Mesenchymal stem cell (in vitro differentiated cells and primary cell): ENCODE measurements around the gene ZBED1.

Experiments used
- DNase-seq: peaks from one replicate; pipeline ENCODE4 v3.0.0-alpha.2; 2013
- H2AFZ ChIP-seq: one replicate; pipeline ENCODE4 v1.6.1; 2013; ENCODE audit warnings: low read depth, mild to moderate bottlenecking, control low read depth, inconsistent platforms, low read length, moderate library complexity
- H2AK5ac ChIP-seq: 2 replicates; pipeline ENCODE4 v1.6.1; 2013; ENCODE audit warnings: low read length, moderate library complexity, mild to moderate bottlenecking, inconsistent platforms; ENCODE audit not compliant: severe bottlenecking
- H2BK120ac ChIP-seq: one replicate; pipeline ENCODE4 v1.6.1; 2013; ENCODE audit warnings: low read depth, mild to moderate bottlenecking, inconsistent platforms, low read length, moderate library complexity
- H2BK12ac ChIP-seq, 2 experiments: one replicate each; pipeline ENCODE4 v1.6.1; 2013; ENCODE audit warnings: inconsistent platforms in 2 of 2, low read length in 2 of 2, mild to moderate bottlenecking in 2 of 2, moderate library complexity in 2 of 2, control low read depth in 1 of 2
- H2BK15ac ChIP-seq: one replicate; pipeline ENCODE4 v1.6.1; 2013; ENCODE audit warnings: mild to moderate bottlenecking, low read depth, inconsistent platforms; ENCODE audit not compliant: poor library complexity, severe bottlenecking
- H2BK5ac ChIP-seq: 2 replicates; pipeline ENCODE4 v1.6.1; 2013; ENCODE audit warnings: low read depth, mild to moderate bottlenecking, low read length, control low read depth, inconsistent platforms; ENCODE audit not compliant: poor library complexity, severe bottlenecking
- H3K14ac ChIP-seq, 2 experiments: one replicate each; pipeline ENCODE4 v1.6.1; 2013; ENCODE audit warnings: inconsistent platforms in 2 of 2, low read length in 2 of 2, control low read depth in 1 of 2, mild to moderate bottlenecking in 1 of 2, moderate library complexity in 1 of 2
- H3K18ac ChIP-seq, 2 experiments: one replicate each; pipeline ENCODE4 v1.6.1; 2013; ENCODE audit warnings: inconsistent platforms in 2 of 2, low read length in 2 of 2, control low read depth in 1 of 2, low read depth in 1 of 2, mild to moderate bottlenecking in 1 of 2
- H3K23ac ChIP-seq, 2 experiments: one replicate each; pipeline ENCODE4 v1.6.1; 2013; ENCODE audit warnings: inconsistent platforms in 2 of 2, low read length in 2 of 2, mild to moderate bottlenecking in 2 of 2, moderate library complexity in 2 of 2, control low read depth in 1 of 2
- H3K27ac ChIP-seq: 2 replicates; pipeline ENCODE4 v1.5.1; 2013; ENCODE audit warnings: mild to moderate bottlenecking, moderate library complexity, low read length, control low read depth, inconsistent platforms; ENCODE audit not compliant: poor library complexity, severe bottlenecking
- H3K27me3 ChIP-seq, 2 experiments: 2 replicates each; pipeline versions ENCODE4 v1.6.1 to v1.7.0; 2013; ENCODE audit warnings: low read length in 2 of 2, mild to moderate bottlenecking in 2 of 2, moderate library complexity in 2 of 2, control low read depth in 1 of 2, inconsistent platforms in 1 of 2; ENCODE audit not compliant: control insufficient read depth in 1 of 2, insufficient read depth in 1 of 2
- H3K36me3 ChIP-seq, 2 experiments: 2 replicates each; pipeline versions ENCODE4 v1.6.1 to v1.7.0; 2013; ENCODE audit warnings: low read length in 2 of 2, control low read depth in 1 of 2, inconsistent platforms in 1 of 2, low read depth in 1 of 2, mild to moderate bottlenecking in 1 of 2; ENCODE audit not compliant: insufficient read depth in 2 of 2, control insufficient read depth in 1 of 2
- H3K4ac ChIP-seq, 2 experiments: one replicate each; pipeline ENCODE4 v1.6.1; 2013; ENCODE audit warnings: inconsistent platforms in 2 of 2, low read length in 2 of 2, mild to moderate bottlenecking in 2 of 2, moderate library complexity in 2 of 2, control low read depth in 1 of 2, low read depth in 1 of 2
- H3K4me1 ChIP-seq: 2 replicates; pipeline ENCODE4 v1.6.1; 2013; ENCODE audit warnings: low read depth, low read length, control low read depth; ENCODE audit not compliant: control insufficient read depth, insufficient read depth
- H3K4me2 ChIP-seq: 2 replicates; pipeline ENCODE4 v1.6.1; 2013; ENCODE audit warnings: low read length, mild to moderate bottlenecking, inconsistent platforms; ENCODE audit not compliant: poor library complexity, severe bottlenecking
- H3K4me3 ChIP-seq, 2 experiments: 2 replicates each; pipeline versions ENCODE4 v1.5.1 to v1.7.0; 2013; ENCODE audit warnings: low read length in 2 of 2, mild to moderate bottlenecking in 2 of 2, control low read depth in 1 of 2, low read depth in 1 of 2; ENCODE audit not compliant: insufficient read depth in 1 of 2
- H3K79me1 ChIP-seq: replicated peaks from 2 replicates; pipeline ENCODE4 v1.6.1; 2013; ENCODE audit warnings: mild to moderate bottlenecking, control low read depth, low read length, inconsistent platforms; ENCODE audit not compliant: poor library complexity, severe bottlenecking
- H3K9ac ChIP-seq: 2 replicates; pipeline ENCODE4 v1.7.0; 2013; ENCODE audit warnings: mild to moderate bottlenecking, low read length, moderate library complexity
- H3K9me3 ChIP-seq: 2 replicates; pipeline ENCODE4 v1.7.0; 2013; ENCODE audit warnings: mild to moderate bottlenecking, low read length; ENCODE audit not compliant: control insufficient read depth
- H4K8ac ChIP-seq: one replicate; pipeline ENCODE4 v1.6.1; 2013; ENCODE audit warnings: inconsistent platforms, mild to moderate bottlenecking, low read length, moderate library complexity
- H4K91ac ChIP-seq: one replicate; pipeline ENCODE4 v1.6.1; 2013; ENCODE audit warnings: mild to moderate bottlenecking, low read length, inconsistent platforms
- WGBS: methylation state at CpG from one replicate; pipeline ENCODE4 v1.1.7; 2013; ENCODE audit warnings: mixed read lengths; 5-methylcytosine and 5-hydroxymethylcytosine counted together

Gene ZBED1

GRCh38 chrX:2540426-2540947, 39.7 kb upstream of the ZBED1 start:
- Histone ChIP-seq H4K91ac (no peak overlapping the region), H2AFZ (no peak overlapping the region), H2BK5ac (no peak overlapping the region), H3K4me2 (no peak overlapping the region), H3K23ac (no peak overlapping the region), H3K27ac (no peak overlapping the region), H3K9me3 (peaks cover 9% of the 10 kb centered on the region), H2BK15ac (no peak overlapping the region), H2AK5ac (no peak overlapping the region), H3K4me1 (peaks cover 1% of the 10 kb centered on the region), H3K18ac (no peak overlapping the region), H3K9ac (no peak overlapping the region), H2BK12ac (no peak overlapping the region), H3K36me3 (no peaks in the 10 kb centered on the region), H3K27me3 (peaks cover 4 to 52% of the 10 kb centered on the region in 2 experiments), H3K4ac (no peak overlapping the region), H3K4me3 (no peak overlapping the region), H4K8ac (no peak overlapping the region), H2BK120ac (no peak overlapping the region), H3K14ac (no peak overlapping the region), H3K79me1 (no peaks in the 10 kb centered on the region)
- WGBS: 89% methylated on average over 12 of the region's 12 CpGs
- DNase-seq: no peak

- no peak overlapping the region for H3K27ac ChIP-seq
- H3K36me3 ChIP-seq: no peaks in the 10 kb centered on the region
- H3K4me1 ChIP-seq: peaks cover 1% of the 10 kb centered on the region
- no peak overlapping the region for H3K18ac ChIP-seq
- no peak overlapping the region for H3K4ac ChIP-seq
- no peak overlapping the region for H2BK15ac ChIP-seq
- H3K27me3 ChIP-seq: peaks cover 4 to 44% of the 10 kb centered on the region in 2 experiments
- H3K9me3 ChIP-seq: peaks cover 6% of the 10 kb centered on the region
- H4K8ac ChIP-seq: no peak overlapping the region
- no peak overlapping the region for H4K91ac ChIP-seq
- H2BK120ac ChIP-seq: no peak overlapping the region
- no peak overlapping the region for H2BK5ac ChIP-seq
- no peak overlapping the region for H3K4me2 ChIP-seq
- H3K14ac ChIP-seq: no peak overlapping the region
- H3K4me3 ChIP-seq: no peak overlapping the region
- no peak overlapping the region for H2AK5ac ChIP-seq
- no peak overlapping the region for H2AFZ ChIP-seq
- no peak for DNase-seq
- no peak overlapping the region for H3K23ac ChIP-seq
- H2BK12ac ChIP-seq: no peak overlapping the region
- 100% methylated on average over 1 of the region's 3 CpGs for WGBS
- H3K79me1 ChIP-seq: no peaks in the 10 kb centered on the region
- no peak overlapping the region for H3K9ac ChIP-seq
These were observed 38.8 kb upstream of the ZBED1 start for GRCh38 chrX:2539586-2539985.

- WGBS: 85% methylated on average over 15 of the region's 15 CpGs
- no peak overlapping the region for H2BK15ac ChIP-seq
These were observed 37.4 kb upstream of the ZBED1 start for GRCh38 chrX:2538031-2538757.

GRCh38 chrX:2536974-2537373, 36.2 kb upstream of the ZBED1 start:
- no peak overlapping the region for H4K91ac ChIP-seq
- no peak overlapping the region for H3K4ac ChIP-seq
- no peak overlapping the region for H3K23ac ChIP-seq
- H2BK120ac ChIP-seq: no peak overlapping the region
- no peak overlapping the region for H3K4me2 ChIP-seq
- H2BK5ac ChIP-seq: no peak overlapping the region
- no peaks in the 10 kb centered on the region for H3K9me3 ChIP-seq
- WGBS: 91% methylated on average over 5 of the region's 5 CpGs
- no peak overlapping the region for H2BK12ac ChIP-seq
- H3K4me3 ChIP-seq: no peak overlapping the region
- no peak overlapping the region for H2BK15ac ChIP-seq
- no peak overlapping the region for H2AK5ac ChIP-seq
- H3K14ac ChIP-seq: no peak overlapping the region
- H2AFZ ChIP-seq: no peak overlapping the region
- no peak overlapping the region for H3K9ac ChIP-seq
- no peak overlapping the region for H3K27ac ChIP-seq
- H3K18ac ChIP-seq: no peak overlapping the region
- H3K79me1 ChIP-seq: no peaks in the 10 kb centered on the region
- H3K27me3 ChIP-seq: peaks cover 4 to 31% of the 10 kb centered on the region in 2 experiments
- no peak overlapping the region for H4K8ac ChIP-seq
- no peak for DNase-seq
- H3K4me1 ChIP-seq: peaks cover 1% of the 10 kb centered on the region
- no peaks in the 10 kb centered on the region for H3K36me3 ChIP-seq

More at GRCh38 chrX:2538031-2538757, 37.4 kb upstream of the ZBED1 start:
- no peak overlapping the region for H3K9ac ChIP-seq
- no peak overlapping the region for H3K4ac ChIP-seq
- no peak overlapping the region for H2AFZ ChIP-seq
- no peak for DNase-seq
- no peak overlapping the region for H4K8ac ChIP-seq
- no peaks in the 10 kb centered on the region for H3K9me3 ChIP-seq
- H3K23ac ChIP-seq: no peak overlapping the region
- no peaks in the 10 kb centered on the region for H3K36me3 ChIP-seq
- H3K18ac ChIP-seq: no peak overlapping the region
- H2BK12ac ChIP-seq: no peak overlapping the region
- H3K14ac ChIP-seq: no peak overlapping the region
- no peak overlapping the region for H4K91ac ChIP-seq
- no peak overlapping the region for H3K4me2 ChIP-seq
- no peak overlapping the region for H2BK5ac ChIP-seq
- no peak overlapping the region for H2AK5ac ChIP-seq
- H3K27me3 ChIP-seq: peaks cover 4 to 33% of the 10 kb centered on the region in 2 experiments
- peaks cover 1% of the 10 kb centered on the region for H3K4me1 ChIP-seq
- no peak overlapping the region for H3K4me3 ChIP-seq
- H3K79me1 ChIP-seq: no peaks in the 10 kb centered on the region
- no peak overlapping the region for H2BK120ac ChIP-seq
- H3K27ac ChIP-seq: no peak overlapping the region
